GM12864 (cell line): ENCODE data around the gene DCN.

ENCODE experiments used
- DNase-seq: peaks from one replicate; pipeline ENCODE4 v3.0.0-alpha.2; 2011; ENCODE audit warnings: low read depth
- H3K4me3 ChIP-seq: 2 replicates; pipeline ENCODE4 v1.5.1; 2011; ENCODE audit warnings: mild to moderate bottlenecking, low read depth, low read length, control low read depth
- TF ChIP-seq, protein P1 (sequence below): IDR thresholded peaks from 2 replicates; pipeline ENCODE4 v1.5.1; 2011; ENCODE audit warnings: low read depth, mild to moderate bottlenecking, moderate library complexity, low read length, control low read depth, inconsistent platforms; ENCODE audit errors: missing control alignments

Gene DCN

DNA sequence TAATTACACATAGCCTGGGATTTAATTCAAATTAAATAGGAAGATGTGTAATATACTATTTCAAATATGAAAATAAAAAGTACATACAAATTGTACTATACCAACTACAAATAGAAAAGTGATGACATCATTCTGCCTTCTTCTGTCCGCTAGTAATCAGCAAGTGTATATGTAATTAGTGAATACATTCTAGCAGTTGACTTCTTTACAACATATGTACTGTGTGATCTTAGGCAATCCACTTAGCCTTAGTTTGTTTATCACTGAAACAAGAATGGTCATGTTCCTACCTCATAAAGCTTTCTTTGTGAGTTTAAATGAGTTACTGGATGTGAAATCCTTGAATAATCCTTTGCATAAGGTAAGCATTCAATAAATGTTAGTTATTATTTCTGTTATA lies 63.5 kb downstream of the DCN start:
- no peak overlapping the region for H3K4me3 ChIP-seq
- TF ChIP-seq, protein P1, sequence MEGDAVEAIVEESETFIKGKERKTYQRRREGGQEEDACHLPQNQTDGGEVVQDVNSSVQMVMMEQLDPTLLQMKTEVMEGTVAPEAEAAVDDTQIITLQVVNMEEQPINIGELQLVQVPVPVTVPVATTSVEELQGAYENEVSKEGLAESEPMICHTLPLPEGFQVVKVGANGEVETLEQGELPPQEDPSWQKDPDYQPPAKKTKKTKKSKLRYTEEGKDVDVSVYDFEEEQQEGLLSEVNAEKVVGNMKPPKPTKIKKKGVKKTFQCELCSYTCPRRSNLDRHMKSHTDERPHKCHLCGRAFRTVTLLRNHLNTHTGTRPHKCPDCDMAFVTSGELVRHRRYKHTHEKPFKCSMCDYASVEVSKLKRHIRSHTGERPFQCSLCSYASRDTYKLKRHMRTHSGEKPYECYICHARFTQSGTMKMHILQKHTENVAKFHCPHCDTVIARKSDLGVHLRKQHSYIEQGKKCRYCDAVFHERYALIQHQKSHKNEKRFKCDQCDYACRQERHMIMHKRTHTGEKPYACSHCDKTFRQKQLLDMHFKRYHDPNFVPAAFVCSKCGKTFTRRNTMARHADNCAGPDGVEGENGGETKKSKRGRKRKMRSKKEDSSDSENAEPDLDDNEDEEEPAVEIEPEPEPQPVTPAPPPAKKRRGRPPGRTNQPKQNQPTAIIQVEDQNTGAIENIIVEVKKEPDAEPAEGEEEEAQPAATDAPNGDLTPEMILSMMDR: no peak
- no peak for DNase-seq

DNA sequence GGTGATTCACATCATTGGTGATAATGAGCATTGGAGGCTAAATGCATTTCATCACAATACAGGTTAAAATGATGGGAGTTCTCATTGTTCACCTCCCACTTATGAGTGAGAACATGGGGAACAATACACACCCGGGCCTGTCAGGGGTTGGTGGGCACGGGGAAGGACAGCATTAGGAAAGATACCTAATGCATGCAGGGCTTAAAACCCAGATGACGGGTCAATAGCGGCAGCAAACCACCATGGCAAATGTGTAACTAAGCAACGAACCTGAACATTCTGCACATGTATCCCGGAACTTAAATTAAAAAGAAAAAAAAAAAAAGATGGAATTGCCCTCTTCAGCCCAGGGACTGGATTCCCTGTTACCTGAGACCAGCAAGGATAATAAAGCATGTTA lies 69.0 kb downstream of the DCN start:
- TF ChIP-seq, protein P1: no peak

DNA sequence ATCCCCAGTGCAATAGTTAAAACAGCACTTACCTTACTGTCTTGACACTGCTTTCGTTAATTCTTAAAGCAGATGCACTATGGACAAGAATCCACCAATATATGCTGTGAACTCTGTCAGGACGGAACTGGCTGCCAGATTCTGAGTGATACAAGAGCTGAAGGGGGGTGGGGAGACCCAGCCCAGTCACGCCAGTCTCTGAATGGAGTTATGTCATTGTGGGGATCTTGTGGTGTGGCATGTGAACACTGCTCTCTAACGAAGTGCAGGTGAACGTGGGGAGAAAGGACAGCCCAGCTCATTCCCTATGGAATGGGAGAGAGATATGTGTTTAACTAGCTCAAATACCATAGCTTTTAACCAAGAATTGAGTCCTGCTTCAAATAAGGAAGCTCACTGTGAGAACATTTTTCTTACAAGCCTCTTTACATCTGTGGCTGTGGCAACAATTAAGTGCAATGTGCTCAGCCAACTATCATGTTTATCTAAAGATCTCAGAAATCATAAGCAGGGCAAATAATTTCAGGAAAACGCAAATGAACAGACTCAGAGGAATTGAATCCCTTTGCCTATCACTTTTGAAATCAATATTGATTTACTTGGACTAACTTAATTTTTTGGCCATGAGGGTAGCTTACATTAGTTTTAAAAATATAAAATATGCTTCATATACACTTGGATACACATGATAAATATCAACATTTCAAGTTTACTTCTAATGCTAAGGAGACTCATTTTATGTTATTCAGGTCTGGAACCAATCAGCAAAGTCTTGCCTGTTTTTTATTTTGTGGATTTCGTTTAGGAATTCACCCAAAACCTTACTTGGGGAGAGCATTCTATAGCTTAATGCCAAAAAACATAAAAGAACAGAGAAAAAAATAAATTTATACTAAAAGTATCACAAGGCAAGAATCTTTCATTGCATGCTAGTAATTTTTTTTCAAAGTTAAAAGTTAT lies 71.0 kb downstream of the DCN start, which contains the start of gene LUM:
LUM (minus strand) TSS at position 129 of the 960 bp plus-strand sequence. CDS start 2,515 bp downstream, outside the sequence.
- H3K4me3 ChIP-seq: no peak within 1 kb of the TSS
- DNase-seq: no peak
- TF ChIP-seq, protein P1: no peak

More for the DNA sequence above, 69.0 kb downstream of the DCN start:
- no peak overlapping the region for H3K4me3 ChIP-seq
- no peak for DNase-seq

DNA sequence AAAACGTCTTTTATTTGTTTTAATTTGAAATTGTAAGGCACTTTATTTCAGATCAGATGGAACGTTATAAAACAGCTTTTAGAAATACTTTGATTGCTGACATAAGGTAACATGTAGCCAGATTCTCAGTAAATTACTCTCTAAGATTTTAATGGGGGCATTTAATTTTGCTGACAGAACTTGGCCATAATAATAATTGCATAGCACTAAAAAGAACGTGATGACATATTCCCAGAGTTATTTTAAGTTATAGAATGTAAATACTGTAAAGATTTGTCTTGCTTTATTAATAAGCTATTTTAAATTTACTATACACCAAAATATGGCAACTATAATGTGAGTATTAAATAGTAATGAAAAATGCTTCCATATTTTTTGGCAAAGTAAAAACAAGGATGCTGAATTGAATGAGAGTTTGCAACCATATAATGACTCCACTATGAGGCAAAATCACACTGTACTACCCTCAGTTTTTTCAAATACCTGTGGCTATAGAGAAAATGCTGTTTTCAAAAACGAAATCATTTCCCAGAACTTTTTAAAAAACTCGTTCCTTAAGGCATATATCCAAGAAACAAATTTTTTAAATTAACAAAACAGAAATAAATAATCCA lies 72.2 kb downstream of the DCN start:
- TF ChIP-seq, protein P1: no peak
- DNase-seq: no peak
- H3K4me3 ChIP-seq: no peak overlapping the region

DNA sequence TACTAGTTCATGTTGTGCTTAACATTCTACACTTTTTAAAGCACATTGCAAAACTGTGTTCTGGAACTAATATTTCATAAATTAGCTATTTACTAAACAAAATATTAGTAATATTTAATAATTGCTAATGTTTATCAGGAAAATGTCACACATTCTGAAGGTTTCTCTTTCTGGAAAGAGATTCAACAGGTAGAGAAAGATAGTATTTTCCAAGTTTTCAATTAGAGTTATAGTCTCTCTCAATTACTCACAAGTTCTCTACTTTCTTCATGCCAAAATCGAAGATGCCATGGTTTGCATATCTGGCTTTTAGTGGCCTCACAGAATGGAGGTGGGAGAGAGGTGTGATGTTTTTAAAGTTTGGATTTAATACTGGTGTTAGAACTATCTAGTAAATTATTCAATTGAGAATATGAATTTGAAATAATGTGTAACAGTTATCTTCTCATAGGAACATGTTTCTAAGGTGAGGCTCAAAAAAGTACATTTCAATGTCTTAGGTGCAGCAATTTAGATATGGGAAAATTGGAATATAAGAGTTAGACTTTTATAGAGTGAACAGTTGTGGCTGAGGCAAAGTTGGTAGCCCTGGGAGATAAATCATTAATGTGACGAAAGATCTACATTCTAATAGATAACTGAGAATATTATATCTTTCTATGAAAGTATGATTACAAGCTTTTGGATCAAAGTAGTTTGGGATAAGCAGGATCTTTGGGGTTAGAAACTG lies 72.9 kb downstream of the DCN start:
- TF ChIP-seq, protein P1: no peak
- no peak overlapping the region for H3K4me3 ChIP-seq
- DNase-seq: no peak

DNA sequence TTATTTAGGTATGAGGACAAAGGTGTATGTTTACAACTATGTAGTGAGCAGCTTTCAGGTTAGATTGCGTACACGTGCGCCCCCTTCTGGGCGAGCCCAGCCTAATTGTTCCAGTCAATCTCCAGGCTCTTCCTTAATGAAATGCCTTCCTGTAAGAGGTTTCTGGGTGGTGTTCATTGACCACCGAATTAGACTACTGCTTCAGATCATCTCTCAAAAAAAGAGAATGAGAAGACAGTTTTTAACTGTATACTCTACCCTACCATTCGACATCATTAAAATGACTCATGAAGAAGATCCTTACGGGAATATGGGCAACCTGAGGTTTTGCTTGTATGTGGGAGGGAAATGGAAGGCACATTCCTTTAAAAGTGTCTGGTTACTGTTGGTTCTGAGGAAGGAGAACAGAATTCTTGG lies 73.5 kb downstream of the DCN start:
- H3K4me3 ChIP-seq: no peak overlapping the region
- DNase-seq: no peak
- TF ChIP-seq, protein P1: peak; percentile 75
